ENCODE results near the gene VIPR2. TPM values are rescaled to one million over a fixed set of nuclear protein-coding genes. Genes with fewer than 3 reads are reported as not detected.

The VIPR2 gene
- total RNA-seq, 1 donor = not detected

DNA sequence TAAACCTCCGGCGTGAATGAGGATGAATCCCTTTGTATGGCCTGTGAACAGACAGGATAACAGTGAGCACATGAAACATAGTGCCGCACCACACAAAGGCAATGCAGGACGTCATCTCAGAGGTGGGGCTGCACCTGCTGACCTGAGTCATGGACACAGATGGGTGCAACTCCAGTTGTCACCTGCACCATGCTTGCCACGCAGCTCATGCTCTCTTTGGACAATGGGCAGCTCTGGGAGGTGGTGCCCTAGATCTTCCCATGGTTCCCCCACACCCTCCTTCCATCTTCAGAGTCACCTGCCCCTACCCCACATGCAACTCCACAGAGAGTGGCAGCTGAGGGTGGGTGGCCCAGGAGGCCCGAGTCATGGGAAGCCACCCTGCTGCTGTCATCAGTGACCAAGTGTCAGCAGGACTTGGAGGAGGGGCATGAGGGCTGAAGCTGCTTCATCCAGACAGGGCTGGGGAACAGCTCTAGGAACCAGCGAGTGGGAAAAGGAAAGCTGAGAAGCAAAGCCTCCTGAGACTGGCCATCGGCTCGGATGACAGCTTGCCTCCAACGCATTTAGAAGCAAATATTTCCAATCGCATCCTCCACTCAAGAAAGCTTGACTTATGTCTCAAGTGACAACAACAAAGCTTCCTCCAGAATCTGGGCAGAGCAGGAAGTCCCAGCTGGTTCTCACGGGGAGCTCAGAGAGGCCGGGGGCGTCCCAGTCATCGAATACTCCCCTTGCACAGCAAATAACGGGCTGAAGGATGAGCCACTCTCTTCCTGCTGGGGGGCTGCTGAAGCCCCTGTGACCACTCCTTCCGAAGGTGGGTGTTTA lies 27.1 kb downstream of the VIPR2 start:
- TF ChIP-seq, protein P1, sequence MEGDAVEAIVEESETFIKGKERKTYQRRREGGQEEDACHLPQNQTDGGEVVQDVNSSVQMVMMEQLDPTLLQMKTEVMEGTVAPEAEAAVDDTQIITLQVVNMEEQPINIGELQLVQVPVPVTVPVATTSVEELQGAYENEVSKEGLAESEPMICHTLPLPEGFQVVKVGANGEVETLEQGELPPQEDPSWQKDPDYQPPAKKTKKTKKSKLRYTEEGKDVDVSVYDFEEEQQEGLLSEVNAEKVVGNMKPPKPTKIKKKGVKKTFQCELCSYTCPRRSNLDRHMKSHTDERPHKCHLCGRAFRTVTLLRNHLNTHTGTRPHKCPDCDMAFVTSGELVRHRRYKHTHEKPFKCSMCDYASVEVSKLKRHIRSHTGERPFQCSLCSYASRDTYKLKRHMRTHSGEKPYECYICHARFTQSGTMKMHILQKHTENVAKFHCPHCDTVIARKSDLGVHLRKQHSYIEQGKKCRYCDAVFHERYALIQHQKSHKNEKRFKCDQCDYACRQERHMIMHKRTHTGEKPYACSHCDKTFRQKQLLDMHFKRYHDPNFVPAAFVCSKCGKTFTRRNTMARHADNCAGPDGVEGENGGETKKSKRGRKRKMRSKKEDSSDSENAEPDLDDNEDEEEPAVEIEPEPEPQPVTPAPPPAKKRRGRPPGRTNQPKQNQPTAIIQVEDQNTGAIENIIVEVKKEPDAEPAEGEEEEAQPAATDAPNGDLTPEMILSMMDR (IDR thresholded peaks at IDR 0.05; ENCODE audit: insufficient read depth, low read depth, low read length) = no peak
- H3K4me3 ChIP-seq (ENCODE audit: low read depth, low read length) = no peak overlapping the region
- no peak for DNase-seq (ENCODE audit: low read depth)

DNA sequence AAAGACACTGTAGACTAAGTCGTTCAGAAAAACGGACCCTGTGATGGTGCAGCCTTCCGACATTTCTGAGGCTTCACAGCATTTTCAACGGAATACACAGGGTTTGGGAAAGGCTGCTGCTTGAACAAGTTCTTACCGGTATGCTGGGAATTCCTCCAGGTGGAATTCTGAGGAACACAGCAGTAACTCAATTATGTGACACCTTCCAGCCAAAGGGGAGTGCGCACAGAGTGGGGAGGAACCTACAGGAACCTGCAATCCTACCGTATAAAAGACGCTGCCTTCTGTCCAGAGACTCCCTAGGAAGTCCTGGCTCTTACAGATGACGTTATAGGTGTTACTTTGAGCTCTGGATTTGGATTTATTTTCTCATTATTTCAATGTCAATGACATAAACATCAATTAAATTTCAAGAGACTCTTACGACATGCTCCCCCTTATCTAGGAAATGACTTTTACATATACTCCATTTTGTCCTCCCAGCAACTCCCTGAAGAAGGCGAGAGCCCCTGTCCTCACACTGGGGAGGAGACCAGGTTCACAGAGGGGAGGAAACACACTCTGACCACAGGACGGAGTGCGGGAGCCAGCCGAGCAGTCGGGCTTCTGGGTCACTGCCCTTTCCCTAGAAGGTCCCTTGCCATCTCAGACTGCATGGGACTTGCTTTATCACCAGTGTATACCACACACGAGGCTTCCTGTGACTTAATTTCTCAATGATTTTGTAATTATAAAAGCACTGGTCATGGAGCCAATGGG lies 27.9 kb downstream of the VIPR2 start:
- no peak for DNase-seq (ENCODE audit: low read depth)
- TF ChIP-seq, protein P1 (IDR thresholded peaks at IDR 0.05; ENCODE audit: insufficient read depth, low read depth, low read length) = no peak

DNA sequence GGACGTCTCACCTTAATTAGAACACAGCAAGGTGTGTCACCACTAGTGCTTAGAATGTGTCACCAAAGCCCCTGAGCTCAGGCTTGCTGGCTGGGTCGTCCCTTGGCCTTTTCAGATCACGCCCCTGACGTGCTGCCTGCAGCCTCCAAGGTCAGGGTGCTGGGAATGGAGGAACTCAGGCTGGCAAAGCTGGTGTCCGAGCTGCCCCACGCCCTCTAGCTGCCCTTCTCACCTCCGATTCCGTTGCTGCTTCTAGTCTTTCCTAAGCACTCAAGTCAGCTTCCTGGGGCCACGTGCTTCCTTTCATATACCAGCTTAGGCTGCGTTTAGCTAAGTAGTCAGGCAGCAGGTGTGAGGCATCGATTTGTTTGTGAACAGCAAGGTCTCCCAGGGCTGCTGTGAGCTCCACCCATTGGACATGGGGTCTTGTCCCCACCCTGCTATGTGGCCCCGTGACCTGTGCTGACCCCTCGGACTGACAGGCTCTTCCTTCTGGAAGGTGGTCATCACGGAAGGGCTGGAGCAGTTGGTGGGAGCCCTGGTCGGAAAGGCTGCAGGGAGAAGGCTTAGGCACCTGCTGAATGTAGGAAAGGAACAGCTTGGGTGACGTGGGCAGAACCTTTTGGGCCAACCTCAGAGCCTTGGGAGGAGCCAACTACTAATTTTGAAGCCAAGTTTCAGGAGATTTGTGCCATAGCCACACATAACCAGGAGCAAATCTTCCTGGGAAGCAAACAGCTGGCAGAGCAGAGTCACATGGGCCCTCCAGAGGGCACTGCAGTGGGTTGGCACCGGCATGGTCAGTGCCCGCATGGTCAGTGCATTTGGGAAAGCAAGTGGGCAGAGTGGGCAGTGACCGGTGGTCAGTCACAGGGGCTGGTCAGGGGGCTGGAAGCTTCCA lies 28.8 kb downstream of the VIPR2 start:
- DNase-seq (ENCODE audit: low read depth) = no peak
- TF ChIP-seq, protein P1 (IDR thresholded peaks at IDR 0.05; ENCODE audit: insufficient read depth, low read depth, low read length) = no peak
- no peak overlapping the region for H3K4me3 ChIP-seq (ENCODE audit: low read depth, low read length)

More for the DNA sequence above, 27.9 kb downstream of the VIPR2 start:
- no peak overlapping the region for H3K4me3 ChIP-seq (ENCODE audit: low read depth, low read length)

DNA sequence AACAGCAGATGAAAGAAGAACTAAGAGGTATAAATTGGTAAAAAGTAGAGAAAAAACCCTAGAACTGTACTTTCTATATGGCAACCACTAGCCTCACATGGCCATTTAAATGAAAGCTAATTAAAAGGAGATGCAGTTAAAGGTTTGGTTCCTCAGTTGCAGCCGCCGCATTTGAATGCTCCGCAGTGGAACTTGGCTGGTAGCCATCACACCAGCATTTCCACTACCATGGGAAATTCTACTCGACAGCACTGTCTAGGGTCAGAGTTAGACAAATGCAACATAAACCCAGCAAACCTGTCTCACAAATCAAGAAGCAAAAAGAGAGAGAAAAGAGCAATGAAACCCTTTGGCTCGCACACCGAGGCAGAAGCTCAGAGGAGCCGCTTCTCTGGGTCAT lies 29.7 kb downstream of the VIPR2 start:
- TF ChIP-seq, protein P1 (IDR thresholded peaks at IDR 0.05; ENCODE audit: insufficient read depth, low read depth, low read length) = no peak
- H3K4me3 ChIP-seq (ENCODE audit: low read depth, low read length) = no peak overlapping the region
- DNase-seq (ENCODE audit: low read depth) = no peak

DNA sequence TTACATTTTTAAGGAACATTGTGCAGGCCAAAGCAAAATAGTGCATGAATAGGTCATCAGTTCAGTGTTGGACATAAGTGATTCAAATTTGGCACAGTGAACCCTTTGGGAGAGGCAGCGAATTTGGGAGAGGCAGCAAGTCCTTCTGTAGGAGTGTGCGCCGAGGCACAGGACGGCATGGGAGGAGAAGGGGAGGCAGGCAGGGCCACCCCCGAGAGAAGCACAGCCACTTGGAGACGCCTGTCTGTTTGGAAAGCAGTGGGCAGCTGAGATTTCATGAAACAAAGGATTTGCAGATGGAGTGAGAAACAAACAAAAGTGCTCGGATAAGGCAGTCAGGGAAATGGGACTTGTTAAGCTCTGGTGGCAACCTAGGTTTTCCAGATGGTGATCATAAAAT lies 30.6 kb downstream of the VIPR2 start:
- no peak for DNase-seq (ENCODE audit: low read depth)
- no peak overlapping the region for H3K4me3 ChIP-seq (ENCODE audit: low read depth, low read length)
- TF ChIP-seq, protein P1 (IDR thresholded peaks at IDR 0.05; ENCODE audit: insufficient read depth, low read depth, low read length) = no peak

DNA sequence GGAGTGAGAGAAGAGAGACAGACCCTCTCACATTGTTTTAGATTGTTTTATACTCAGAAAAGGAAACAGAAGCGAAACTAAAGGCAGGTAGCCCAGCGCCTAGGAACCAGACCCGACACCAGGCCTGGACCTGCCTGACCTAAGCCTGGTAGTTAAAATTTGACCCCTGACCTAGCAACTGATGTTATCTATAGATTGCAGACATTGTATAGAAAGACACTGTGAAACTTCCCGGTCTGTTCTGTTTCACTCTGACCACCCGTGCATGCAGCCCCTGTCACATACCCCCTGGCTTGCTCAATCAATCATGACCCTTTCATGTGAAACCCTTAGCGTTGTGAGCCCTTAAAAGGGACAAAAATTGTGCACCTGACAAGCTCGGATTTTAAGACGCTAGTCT lies 31.6 kb downstream of the VIPR2 start:
- no peak for DNase-seq (ENCODE audit: low read depth)
- TF ChIP-seq, protein P1 (IDR thresholded peaks at IDR 0.05; ENCODE audit: insufficient read depth, low read depth, low read length) = no peak
- H3K4me3 ChIP-seq (ENCODE audit: low read depth, low read length) = no peak overlapping the region

Data from fibroblast of villous mesenchyme (primary cell).